ENCODE results near the gene CHRNA4.
"Not testable (repeated sequence)": the region's sequence is repeated elsewhere in the genome, so short reads cannot be mapped to it uniquely, and the experiment has no call there.

Gene CHRNA4

DNA sequence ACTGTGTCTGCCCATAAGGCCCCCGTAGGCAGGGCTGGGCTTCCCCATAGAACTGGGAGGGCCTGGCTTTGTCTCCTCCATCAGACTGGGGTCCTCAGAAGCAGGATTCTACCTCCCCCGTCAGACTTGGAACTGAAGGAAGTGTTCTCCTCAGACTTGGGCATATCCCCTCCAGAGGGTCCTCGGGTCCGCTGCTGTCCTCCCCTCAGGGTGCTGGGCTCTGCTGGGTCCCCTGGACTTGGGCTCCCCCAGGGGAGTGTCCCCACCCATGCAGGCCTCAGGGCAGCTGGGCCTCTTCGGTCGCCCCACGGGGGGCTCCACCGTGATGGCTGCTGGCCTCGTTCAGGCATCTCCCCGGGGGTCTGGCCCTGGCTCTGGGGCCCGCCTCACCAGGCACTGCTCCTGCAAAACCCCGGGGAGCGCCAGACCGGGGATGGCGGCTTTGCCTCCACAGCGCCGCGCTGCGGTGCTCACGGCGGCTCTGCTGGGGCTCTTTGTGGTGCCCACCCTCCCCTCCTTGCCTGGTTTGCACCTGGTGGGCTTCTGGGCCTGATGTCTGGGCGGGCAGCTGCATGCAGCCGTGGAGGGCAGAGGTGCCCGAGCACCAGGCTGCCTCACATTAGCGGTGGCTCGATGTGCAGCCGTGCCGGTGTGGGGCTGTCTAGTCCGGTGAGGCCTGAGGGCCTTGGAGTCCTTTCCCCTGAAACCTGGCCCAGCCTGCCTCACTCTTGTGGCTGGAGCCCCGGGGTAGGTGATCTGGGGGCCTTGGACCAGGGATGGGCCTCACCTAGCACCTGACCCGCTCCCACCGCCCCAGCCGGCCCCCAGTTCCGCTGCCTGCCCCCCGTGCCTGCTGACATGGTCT, 54.2 kb downstream of the CHRNA4 start:
- DNase-seq = no peak

DNA sequence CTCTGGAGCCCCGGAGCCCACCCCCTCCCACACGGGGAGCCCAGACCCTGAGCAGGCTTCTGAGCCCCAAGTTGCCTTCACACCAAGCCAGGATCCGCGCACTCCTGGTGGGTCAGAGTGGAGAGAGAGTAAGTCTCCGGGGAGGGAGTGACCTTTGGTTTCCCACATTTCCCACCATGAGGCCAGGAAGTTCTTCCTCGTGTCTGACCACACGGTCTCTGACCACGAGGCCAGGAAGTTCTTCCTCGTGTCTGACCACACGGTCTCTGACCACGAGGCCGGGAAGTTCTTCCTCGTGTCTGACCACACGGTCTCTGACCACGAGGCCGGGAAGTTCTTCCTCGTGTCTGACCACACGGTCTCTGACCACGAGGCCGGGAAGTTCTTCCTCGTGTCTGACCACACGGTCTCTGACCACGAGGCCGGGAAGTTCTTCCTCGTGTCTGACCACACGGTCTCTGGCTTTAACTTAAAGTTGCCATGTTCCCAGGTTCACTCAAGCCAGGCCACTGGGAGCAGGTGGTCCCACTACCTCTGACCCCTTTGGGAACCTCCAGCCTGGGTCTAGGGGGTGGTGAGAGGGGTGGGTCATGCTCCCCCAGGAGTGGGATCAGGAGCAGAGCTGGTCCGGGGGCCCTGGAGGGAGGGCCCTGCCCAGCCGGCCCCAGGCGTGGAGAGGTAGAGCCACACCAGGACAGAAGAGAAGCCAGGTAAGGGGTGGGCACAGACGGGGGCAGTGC, 55.0 kb downstream of the CHRNA4 start:
- DNase-seq = not testable (repeated sequence)

GRCh38 chr20:63305393-63305792, 55.8 kb downstream of the CHRNA4 start:
- DNase-seq = no peak

DNA sequence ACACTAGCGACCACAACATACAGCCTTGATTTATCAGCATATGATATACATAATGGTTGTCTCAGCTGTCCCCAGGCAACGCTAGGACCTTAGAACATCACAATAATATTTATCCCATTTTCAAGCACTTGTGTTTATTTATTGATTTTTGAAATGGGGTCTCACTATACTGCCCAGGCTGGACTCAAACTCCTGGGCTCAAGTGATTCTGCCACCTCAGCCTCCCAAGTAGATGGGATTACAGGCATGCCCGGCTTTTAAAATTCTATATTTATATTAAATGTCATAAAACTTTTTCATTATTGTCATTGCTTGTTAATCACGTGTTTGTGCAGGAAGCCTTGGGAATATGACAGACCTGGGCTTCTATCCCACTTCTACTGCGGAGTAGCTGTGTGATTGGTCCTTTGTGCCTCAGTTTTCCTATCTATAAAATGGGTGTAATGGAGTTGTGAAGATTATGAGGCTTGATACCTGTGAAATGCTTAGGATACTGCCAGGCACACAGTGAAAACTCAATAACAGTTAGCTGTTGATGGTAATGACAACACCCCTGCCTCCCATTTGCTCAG, 58.0 kb downstream of the CHRNA4 start:
- no peak for DNase-seq

DNA sequence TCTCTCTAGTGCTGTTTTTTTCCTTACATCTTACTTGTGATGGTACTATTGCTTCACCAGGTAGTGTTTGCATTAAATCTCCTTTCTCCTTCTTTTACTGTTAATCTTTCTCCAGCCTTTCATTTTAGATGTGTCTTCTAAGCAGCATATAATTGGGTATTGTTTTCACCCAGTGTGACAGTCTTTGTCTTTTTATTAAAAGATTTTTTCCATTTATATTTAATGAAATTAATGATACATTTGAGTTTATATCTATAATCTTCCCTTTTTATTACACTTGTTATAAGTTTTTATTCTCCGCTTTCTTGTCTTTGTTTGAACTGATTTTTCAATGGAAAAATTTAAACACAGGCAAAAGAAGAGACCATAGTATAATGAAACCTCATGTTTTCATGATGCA, 59.5 kb downstream of the CHRNA4 start:
- DNase-seq = no peak

DNA sequence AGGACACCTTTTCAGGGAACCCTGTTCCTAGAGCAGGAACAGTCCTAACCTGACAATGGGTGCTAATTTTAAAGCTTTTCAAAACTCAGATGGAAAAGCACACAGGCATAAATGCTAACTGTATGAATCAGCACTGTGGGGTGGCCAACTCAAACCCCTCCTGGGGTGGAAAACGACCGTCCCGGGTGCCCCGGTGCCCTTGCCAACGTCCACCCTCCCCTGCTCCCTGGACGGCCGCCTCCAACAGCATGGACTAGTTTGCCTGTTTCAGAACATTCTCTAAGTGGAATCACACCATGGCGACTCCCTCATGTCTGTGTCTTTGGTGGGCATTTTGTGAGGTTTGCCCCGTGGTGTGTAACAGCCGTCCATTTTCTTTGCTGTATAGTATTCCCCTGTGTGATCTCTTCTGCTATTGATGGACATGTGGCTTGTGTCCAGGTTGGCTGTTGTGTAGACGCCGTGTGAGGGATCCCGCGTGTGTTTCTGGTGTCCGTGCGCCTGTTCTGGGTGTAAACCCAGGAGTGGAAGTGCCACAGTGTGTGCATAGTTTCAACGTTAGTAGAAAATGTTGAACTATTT, 62.3 kb downstream of the CHRNA4 start:
- no peak for DNase-seq

GRCh38 chr20:63297796-63298572, 63.2 kb downstream of the CHRNA4 start:
- DNase-seq = no peak

GRCh38 chr20:63297371-63297781, 63.8 kb downstream of the CHRNA4 start:
- no peak for DNase-seq

DNA sequence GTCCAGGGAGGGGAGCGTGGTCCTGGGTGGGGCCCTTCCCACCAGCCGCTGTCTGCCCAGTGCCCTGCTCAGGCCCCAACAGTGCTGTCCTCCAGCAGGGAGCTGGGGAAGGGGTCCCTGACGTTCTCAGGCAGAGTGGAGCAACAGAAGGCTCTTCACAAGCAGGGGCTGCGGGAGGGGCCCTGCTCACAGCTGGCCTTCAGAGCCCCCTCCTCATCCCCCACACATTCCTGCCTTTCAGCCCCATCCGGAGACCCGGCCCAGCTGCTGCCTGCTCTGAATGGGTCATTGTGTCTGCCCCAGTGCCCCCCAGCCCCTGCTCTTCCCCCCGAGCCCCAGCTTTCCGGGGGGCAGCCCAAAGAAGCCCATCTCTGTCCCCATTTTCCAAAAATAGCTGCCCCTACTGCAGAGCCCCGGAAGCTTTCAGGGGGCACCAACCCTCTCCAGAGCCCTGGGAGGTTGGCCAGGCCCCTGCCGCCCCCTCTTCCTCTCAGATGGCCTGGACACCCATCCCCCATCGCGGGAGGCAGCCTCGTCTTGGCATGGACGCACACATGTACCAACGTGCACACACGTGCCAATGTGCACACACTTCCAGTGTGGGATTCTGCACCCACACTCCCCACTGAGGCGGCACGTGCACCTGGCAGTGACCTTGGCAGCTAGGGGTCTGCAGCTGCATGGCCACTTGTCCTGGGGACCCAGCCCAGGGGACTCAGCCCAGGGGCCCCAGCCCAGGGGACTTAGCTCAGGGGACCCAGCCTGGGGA, 64.4 kb downstream of the CHRNA4 start:
- DNase-seq = no peak

GRCh38 chr20:63295846-63296245, 65.3 kb downstream of the CHRNA4 start:
- DNase-seq = no peak

- no peak for DNase-seq
Measured at GRCh38 chr20:63295422-63295821, 65.7 kb downstream of the CHRNA4 start.

DNA sequence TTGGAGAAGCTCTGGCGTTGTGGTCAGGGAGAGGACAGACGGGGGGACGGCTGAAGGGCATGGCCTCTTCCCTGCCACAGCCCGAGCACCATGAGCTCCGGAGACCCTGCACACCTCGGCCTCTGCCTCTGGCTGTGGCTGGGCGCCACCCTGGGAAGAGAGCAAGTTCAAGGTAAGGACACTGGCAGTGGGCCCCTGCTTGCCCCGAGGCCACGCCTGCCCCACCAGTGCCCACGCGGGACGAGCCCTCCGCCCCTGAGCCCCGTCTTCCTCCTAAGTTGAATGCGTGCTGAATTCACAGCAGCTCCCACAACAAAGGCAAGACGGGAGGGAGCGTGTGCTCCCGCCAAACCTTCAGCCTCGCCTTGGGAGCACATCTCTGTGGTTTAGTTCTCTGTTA, 66.1 kb downstream of the CHRNA4 start:
- DNase-seq = no peak

GRCh38 chr20:63294536-63294900, 66.6 kb downstream of the CHRNA4 start:
- DNase-seq = no peak

DNA sequence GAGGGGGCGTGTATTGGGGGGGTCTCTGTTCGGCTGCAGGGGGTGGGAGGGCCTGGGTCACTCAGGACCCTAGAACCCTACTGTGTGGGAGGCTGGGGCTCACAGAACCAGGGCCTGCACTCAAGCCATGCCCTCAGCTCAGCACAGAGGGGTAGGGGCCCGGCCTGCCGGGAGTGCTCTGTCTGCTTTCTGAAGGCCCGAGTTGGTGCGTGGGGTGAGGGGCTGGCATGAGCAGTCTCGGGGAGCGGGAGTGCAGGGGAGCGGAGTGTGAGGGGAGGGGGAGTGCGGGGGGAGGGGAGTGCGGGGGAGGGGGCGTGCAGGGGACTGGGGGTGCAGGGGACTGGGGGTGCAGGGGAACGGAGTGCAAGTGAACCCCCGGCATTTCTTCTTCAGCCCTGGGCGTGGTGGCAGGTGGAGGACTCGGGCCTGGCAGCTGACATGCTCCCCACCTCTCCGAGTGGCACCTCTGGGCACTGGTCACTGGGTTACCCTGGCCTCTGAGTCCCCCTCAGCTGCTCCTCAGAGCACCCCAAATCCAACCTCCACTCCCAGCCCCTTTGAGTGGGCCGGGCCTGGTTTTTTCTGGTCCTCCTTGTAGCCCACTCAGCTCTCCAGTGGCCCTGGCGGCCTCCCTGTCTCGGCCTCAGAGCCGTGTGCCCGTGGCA, 67.1 kb downstream of the CHRNA4 start:
- no peak for DNase-seq

- no peak for DNase-seq
Measured at GRCh38 chr20:63293456-63293855, 67.7 kb downstream of the CHRNA4 start.
